PC-3 (cell line): Measurements from ENCODE around the gene CCDC192.

Experiments used
- CTCF ChIP-seq: fragments of 300-600 bp; sonication (generic); conservative IDR thresholded peaks from 2 replicates; pipeline ENCODE4 v1.5.1; 2017; ENCODE audit warnings: antibody characterized with exemption, low read depth, mild to moderate bottlenecking, low read length
- EZH2 ChIP-seq: fragments of 300-600 bp; sonication (generic); IDR thresholded peaks from one replicate; pipeline ENCODE4 v1.6.1; 2017; ENCODE audit warnings: antibody characterized with exemption, mild to moderate bottlenecking, low read length; ENCODE audit not compliant: unreplicated experiment

DNA sequence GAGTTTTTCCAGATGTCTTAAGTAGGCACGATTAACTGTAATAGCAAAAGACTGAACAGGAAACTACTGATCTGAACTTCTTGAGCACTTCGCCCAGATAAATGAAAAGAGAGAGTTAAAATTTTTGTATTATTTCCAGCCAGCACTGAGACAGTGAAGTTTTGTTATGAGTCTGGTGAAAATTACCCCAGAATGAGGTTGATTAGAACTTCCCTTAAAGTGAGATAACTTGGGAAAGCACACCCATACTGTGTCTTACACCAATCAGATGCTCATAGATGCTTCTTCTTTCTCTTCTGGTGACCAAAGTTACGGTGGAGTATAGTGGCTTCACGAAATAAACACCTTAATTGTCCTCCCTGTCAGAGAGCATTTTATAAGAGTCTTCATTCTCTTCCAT lies 248.6 kb downstream of the CCDC192 start:
- no peak for TF ChIP-seq CTCF
- TF ChIP-seq EZH2, result no peak
